Epithelial cell of esophagus (primary cell): ENCODE results near the gene RAB10.
"Not testable (repeated sequence)": the region's sequence is repeated elsewhere in the genome, so short reads cannot be mapped to it uniquely, and the experiment has no call there.

Source experiments
- DNase-seq: peaks from one replicate; pipeline ENCODE4 v3.0.0; 2010; ENCODE audit warnings: low read depth
- H3K4me3 ChIP-seq: 2 replicates; pipeline ENCODE4 v1.5.1; 2011; ENCODE audit warnings: mild to moderate bottlenecking, low read length, control low read depth
- CTCF ChIP-seq: IDR thresholded peaks from 2 replicates; pipeline ENCODE4 v1.5.1; 2011; ENCODE audit warnings: low read depth, mild to moderate bottlenecking, low read length, control low read depth, inconsistent platforms; ENCODE audit not compliant: insufficient read depth; ENCODE audit errors: missing control alignments

RAB10 gene

GRCh38 chr2:26162963-26163362, 129.1 kb downstream of the RAB10 start:
- no peak overlapping the region for H3K4me3 ChIP-seq
- no peak for TF ChIP-seq CTCF
- no peak for DNase-seq

- DNase-seq, result no peak
- no peak for TF ChIP-seq CTCF
- no peak overlapping the region for H3K4me3 ChIP-seq
These were observed 130.3 kb downstream of the RAB10 start for GRCh38 chr2:26164231-26164630.

GRCh38 chr2:26164641-26165211, 130.8 kb downstream of the RAB10 start:
- H3K4me3 ChIP-seq, result no peak overlapping the region
- DNase-seq, result no peak
- no peak for TF ChIP-seq CTCF

GRCh38 chr2:26165403-26165802, 131.5 kb downstream of the RAB10 start:
- DNase-seq, result no peak
- no peak overlapping the region for H3K4me3 ChIP-seq
- no peak for TF ChIP-seq CTCF

- not testable (repeated sequence) for H3K4me3 ChIP-seq
- peak; percentile 50 for DNase-seq
These were observed 132.7 kb downstream of the RAB10 start for GRCh38 chr2:26166541-26166940.

GRCh38 chr2:26168785-26169184, 134.9 kb downstream of the RAB10 start:
- no peak overlapping the region for H3K4me3 ChIP-seq
- TF ChIP-seq CTCF, result no peak
- DNase-seq, result no peak

GRCh38 chr2:26169226-26169625, 135.3 kb downstream of the RAB10 start:
- no peak for DNase-seq
- H3K4me3 ChIP-seq, result no peak overlapping the region
- TF ChIP-seq CTCF, result no peak
